Measurements from ENCODE around the gene ARAP2. TPM values are rescaled to one million over a fixed set of nuclear protein-coding genes. Genes with fewer than 3 reads are reported as not detected.

ARAP2 gene
- total and polyA plus RNA-seq, 2 donors (not counting 3 experiments of a cell fraction or from before 2014, with no cell fraction given): not detected

DNA sequence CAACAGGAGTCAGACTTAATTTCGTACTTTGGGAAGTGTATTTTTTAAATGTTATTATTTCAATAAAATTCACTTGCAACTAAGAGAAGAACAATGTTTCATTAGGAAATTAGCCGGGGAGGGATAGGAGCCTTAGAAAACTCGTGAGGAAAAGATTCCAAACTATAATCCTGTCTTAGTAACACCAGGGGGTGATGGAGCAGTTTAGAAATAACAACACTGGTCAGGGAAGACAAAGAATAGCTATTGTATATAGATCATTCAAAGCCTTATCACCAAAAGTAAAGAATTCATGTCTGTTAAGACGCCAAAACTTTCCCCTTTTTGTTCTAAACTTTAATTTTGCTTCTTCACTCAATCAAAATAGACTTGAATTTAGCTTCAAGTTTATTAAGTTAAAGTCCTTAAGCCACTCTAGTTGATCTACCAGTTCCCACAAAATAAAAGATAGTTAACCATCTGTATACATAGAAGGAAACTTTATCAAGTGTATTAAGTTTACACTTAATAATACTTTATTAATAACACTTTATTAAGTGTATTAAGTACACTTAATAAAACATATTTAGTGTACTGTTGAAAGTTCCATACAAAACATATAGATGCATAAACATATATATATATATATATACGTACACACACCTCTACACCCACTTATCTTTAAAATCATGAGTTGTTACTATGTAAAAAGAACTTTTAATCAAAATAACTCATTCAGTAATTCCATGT, 60.5 kb downstream of the ARAP2 start:
- H3K4me3 ChIP-seq (replicated peaks in 1 of 3; ENCODE audit: insufficient read depth in 1 of 3, low read depth in 1 of 3, low read length in 3 of 3): no peak overlapping the region
- H3K27me3 ChIP-seq (ENCODE audit: control insufficient read depth in 2 of 2, insufficient read depth in 2 of 2, low read length in 2 of 2): no peaks in the 10 kb centered on the region
- H3K4me1 ChIP-seq (ENCODE audit: control insufficient read depth, extremely low read depth, insufficient read depth, low read length): no peaks in the 10 kb centered on the region
- no peak overlapping the region for H2AFZ ChIP-seq (ENCODE audit: low read depth, low read length)
- dilution Hi-C loops (cut with MboI; ENCODE audit: extremely low pct_ligation_motif_present, low sequenced_read_pairs): no loop called here
- FAIRE-seq: no peak
- BruUV-seq (replicated peaks): no TSS peak
- no peaks in the 10 kb centered on the region for H3K9me3 ChIP-seq (replicated peaks; ENCODE audit: control insufficient read depth, insufficient read depth, low read length)
- no peak for TF ChIP-seq GATA2 (IDR thresholded peaks at IDR 0.05; ENCODE audit: insufficient read depth, insufficient read length, low read depth, low read length)
- no peak for TF ChIP-seq POLR2AphosphoS5 (IDR thresholded peaks at IDR 0.05; ENCODE audit: insufficient read depth, low read depth, low read length)
- TF ChIP-seq JUN (IDR thresholded peaks at IDR 0.05; ENCODE audit: borderline replicate concordance, insufficient read depth, insufficient read length, low read depth): no peak
- no peak for TF ChIP-seq POLR2A (IDR thresholded peaks at IDR 0.05; ENCODE audit: low read depth, low read length)
- TF ChIP-seq, protein P1, sequence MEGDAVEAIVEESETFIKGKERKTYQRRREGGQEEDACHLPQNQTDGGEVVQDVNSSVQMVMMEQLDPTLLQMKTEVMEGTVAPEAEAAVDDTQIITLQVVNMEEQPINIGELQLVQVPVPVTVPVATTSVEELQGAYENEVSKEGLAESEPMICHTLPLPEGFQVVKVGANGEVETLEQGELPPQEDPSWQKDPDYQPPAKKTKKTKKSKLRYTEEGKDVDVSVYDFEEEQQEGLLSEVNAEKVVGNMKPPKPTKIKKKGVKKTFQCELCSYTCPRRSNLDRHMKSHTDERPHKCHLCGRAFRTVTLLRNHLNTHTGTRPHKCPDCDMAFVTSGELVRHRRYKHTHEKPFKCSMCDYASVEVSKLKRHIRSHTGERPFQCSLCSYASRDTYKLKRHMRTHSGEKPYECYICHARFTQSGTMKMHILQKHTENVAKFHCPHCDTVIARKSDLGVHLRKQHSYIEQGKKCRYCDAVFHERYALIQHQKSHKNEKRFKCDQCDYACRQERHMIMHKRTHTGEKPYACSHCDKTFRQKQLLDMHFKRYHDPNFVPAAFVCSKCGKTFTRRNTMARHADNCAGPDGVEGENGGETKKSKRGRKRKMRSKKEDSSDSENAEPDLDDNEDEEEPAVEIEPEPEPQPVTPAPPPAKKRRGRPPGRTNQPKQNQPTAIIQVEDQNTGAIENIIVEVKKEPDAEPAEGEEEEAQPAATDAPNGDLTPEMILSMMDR (IDR thresholded peaks at IDR 0.05; ENCODE audit: extremely low read depth in 1 of 2, insufficient read depth in 1 of 2, low read depth in 1 of 2, low read length in 2 of 2): no peak
- no peak for TF ChIP-seq EZH2 (IDR thresholded peaks at IDR 0.05; ENCODE audit: borderline replicate concordance, low read depth, low read length, severe bottlenecking)
- TF ChIP-seq FOS (IDR thresholded peaks at IDR 0.05; ENCODE audit: borderline replicate concordance, insufficient read depth, low read length): no peak
- TF ChIP-seq, protein P2, sequence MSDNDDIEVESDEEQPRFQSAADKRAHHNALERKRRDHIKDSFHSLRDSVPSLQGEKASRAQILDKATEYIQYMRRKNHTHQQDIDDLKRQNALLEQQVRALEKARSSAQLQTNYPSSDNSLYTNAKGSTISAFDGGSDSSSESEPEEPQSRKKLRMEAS (IDR thresholded peaks at IDR 0.05; ENCODE audit: insufficient read depth, insufficient read length): no peak
- no peak for TF ChIP-seq MYC (IDR thresholded peaks at IDR 0.05; ENCODE audit: low read depth, low read length)
- no peak overlapping the region for H3K9ac ChIP-seq (replicated peaks; ENCODE audit: extremely low read depth, insufficient read depth, low read length)
- H3K36me3 ChIP-seq (ENCODE audit: control insufficient read depth in 2 of 2, extremely low read depth in 1 of 2, insufficient read depth in 2 of 2, low read length in 2 of 2): no peaks in the 10 kb centered on the region
- intact Hi-C loops (cut with micrococcal nuclease): no loop called here
- H3K4me2 ChIP-seq (ENCODE audit: insufficient read depth, low read length): no peak overlapping the region
- ChIA-PET POLR2A (no interaction called here), CTCF (no interaction called here)
- no peaks in the 10 kb centered on the region for H3K9me1 ChIP-seq (replicated peaks; ENCODE audit: control insufficient read depth, extremely low read depth, insufficient read depth, low read length)
- no peak for DNase-seq (ENCODE audit: low read depth, low spot score)
- no peaks in the 10 kb centered on the region for H3K79me2 ChIP-seq (ENCODE audit: control insufficient read depth, insufficient read depth, low read length)
- H3K27ac ChIP-seq (ENCODE audit: insufficient read depth, low read depth, low read length): no peak overlapping the region
- H4K20me1 ChIP-seq (replicated peaks; ENCODE audit: control insufficient read depth, extremely low read depth, insufficient read depth, low read length): no peaks in the 10 kb centered on the region

Measured in endothelial cell of umbilical vein (primary cell).